ENCODE results near the gene RNF207. TPM values are rescaled to one million over a fixed set of nuclear protein-coding genes. Genes with fewer than 3 reads are reported as not detected.

RNF207 gene
- total RNA-seq, 2 donors from 2014 or later = 4.8 to 7.7 TPM

- no peak for TF ChIP-seq CTCF (conservative IDR thresholded peaks at IDR 0.05)
- DNase-seq = no peak
- peaks cover 61% of the 10 kb centered on the region for H3K36me3 Mint-ChIP-seq (ENCODE audit: low read depth)
- Histone ChIP-seq H3K27me3 (ENCODE audit: control insufficient read depth, insufficient read depth, low read length, poor library complexity, severe bottlenecking) (no peaks in the 10 kb centered on the region), H3K4me3 (ENCODE audit: low read length) (no peak overlapping the region), H3K36me3 (ENCODE audit: control insufficient read depth, insufficient read depth, low read length) (peaks cover 58% of the 10 kb centered on the region), H3K4me1 (ENCODE audit: control insufficient read depth, insufficient read depth, low read length) (no peaks in the 10 kb centered on the region), H3K9me3 (ENCODE audit: control insufficient read depth, low read length) (no peaks in the 10 kb centered on the region), H3K9ac (ENCODE audit: extremely low read depth, low read length, poor library complexity, severe bottlenecking) (no peak overlapping the region), H3K27ac (ENCODE audit: low read depth, low read length) (no peak overlapping the region)
- no peaks in the 10 kb centered on the region for H3K4me1 Mint-ChIP-seq
- no peak overlapping the region for H3K4me3 Mint-ChIP-seq
- no peaks in the 10 kb centered on the region for H3K27me3 Mint-ChIP-seq (ENCODE audit: insufficient read depth)
- H3K27ac Mint-ChIP-seq = no peak overlapping the region
- no peaks in the 10 kb centered on the region for H3K9me3 Mint-ChIP-seq
- 97 to 98% methylated on average over 9 to 13 of the region's 13 CpGs for WGBS, 2 experiments (ENCODE audit: insufficient coverage in 1 of 2, insufficient read length in 1 of 2)
Measured at GRCh38 chr1:6223617-6224016, 17.7 kb downstream of the RNF207 start.

GRCh38 chr1:6224718-6225117 lies 18.8 kb downstream of the RNF207 start:
- no peak for DNase-seq
- WGBS, 2 experiments (ENCODE audit: insufficient coverage in 1 of 2, insufficient read length in 1 of 2) = 95 to 96% methylated on average over 13 to 15 of the region's 15 CpGs
- H3K36me3 Mint-ChIP-seq (ENCODE audit: low read depth) = peaks cover 65% of the 10 kb centered on the region

GRCh38 chr1:6225651-6226050 lies 19.7 kb downstream of the RNF207 start:
- Mint-ChIP-seq H3K27me3 (ENCODE audit: insufficient read depth) (no peaks in the 10 kb centered on the region), H3K9me3 (no peaks in the 10 kb centered on the region), H3K4me3 (no peak overlapping the region), H3K36me3 (ENCODE audit: low read depth) (peaks cover 67% of the 10 kb centered on the region), H3K4me1 (no peaks in the 10 kb centered on the region), H3K27ac (no peak overlapping the region)
- no peak for DNase-seq
- TF ChIP-seq CTCF (conservative IDR thresholded peaks at IDR 0.05) = no peak
- H3K27me3 ChIP-seq (ENCODE audit: control insufficient read depth, insufficient read depth, low read length, poor library complexity, severe bottlenecking) = no peaks in the 10 kb centered on the region
- 77 to 96% methylated on average over 5 to 8 of the region's 8 CpGs for WGBS, 2 experiments (ENCODE audit: insufficient coverage in 1 of 2, insufficient read length in 1 of 2)
- peaks cover 69% of the 10 kb centered on the region for H3K36me3 ChIP-seq (ENCODE audit: control insufficient read depth, insufficient read depth, low read length)
- no peak overlapping the region for H3K27ac ChIP-seq (ENCODE audit: low read depth, low read length)
- no peaks in the 10 kb centered on the region for H3K4me1 ChIP-seq (ENCODE audit: control insufficient read depth, insufficient read depth, low read length)
- no peak overlapping the region for H3K9ac ChIP-seq (ENCODE audit: extremely low read depth, low read length, poor library complexity, severe bottlenecking)
- no peaks in the 10 kb centered on the region for H3K9me3 ChIP-seq (ENCODE audit: control insufficient read depth, low read length)
- no peak overlapping the region for H3K4me3 ChIP-seq (ENCODE audit: low read length)

More at GRCh38 chr1:6224718-6225117, 18.8 kb downstream of the RNF207 start:
- Histone ChIP-seq H3K9ac (ENCODE audit: extremely low read depth, low read length, poor library complexity, severe bottlenecking) (no peak overlapping the region), H3K4me1 (ENCODE audit: control insufficient read depth, insufficient read depth, low read length) (no peaks in the 10 kb centered on the region), H3K36me3 (ENCODE audit: control insufficient read depth, insufficient read depth, low read length) (peaks cover 63% of the 10 kb centered on the region), H3K27ac (ENCODE audit: low read depth, low read length) (no peak overlapping the region), H3K9me3 (ENCODE audit: control insufficient read depth, low read length) (no peaks in the 10 kb centered on the region), H3K4me3 (ENCODE audit: low read length) (no peak overlapping the region), H3K27me3 (ENCODE audit: control insufficient read depth, insufficient read depth, low read length, poor library complexity, severe bottlenecking) (no peaks in the 10 kb centered on the region)
- H3K4me1 Mint-ChIP-seq = no peaks in the 10 kb centered on the region
- no peak for TF ChIP-seq CTCF (conservative IDR thresholded peaks at IDR 0.05)
- no peaks in the 10 kb centered on the region for H3K27me3 Mint-ChIP-seq (ENCODE audit: insufficient read depth)
- H3K9me3 Mint-ChIP-seq = no peaks in the 10 kb centered on the region
- H3K27ac Mint-ChIP-seq = no peak overlapping the region
- H3K4me3 Mint-ChIP-seq = no peak overlapping the region

Data from endodermal cell (in vitro differentiated cells).